K562 treated with DMSO at 1 percent for 4 hours (cell line): Measurements from ENCODE around the gene SETD3. TPM values are rescaled to one million over a fixed set of nuclear protein-coding genes. Genes with fewer than 3 reads are reported as not detected.

Source experiments
- total RNA-seq: library from RNA; unstranded; fragments of 300-600 nt; gene quantifications from 2 replicates; pipeline ENCODE4 v1.2.3, GENCODE V29; 2022; ENCODE audit not compliant: insufficient read depth

SETD3 gene
- 24.7 and 25.9 TPM in 2 replicates for total RNA-seq

GRCh38 chr14:99479906-99480869 lies at the start of gene SETD3:
Gene SETD3 (minus strand): TSS chr14:99480859. CDS start chr14:99465805, 15,054 bp downstream.

GRCh38 chr14:99480917-99481744 lies 472 bp upstream of the SETD3 start, which contains the start of gene CCNK:
Gene CCNK (plus strand): TSS chr14:99481409. CDS start chr14:99492678, 11,269 bp downstream.

Other genes starting within 250 kb of the SETD3 start
- gene BCL11B, start 208.7 kb downstream of the SETD3 start, total RNA-seq: not detected in 2 replicates
- 27.0 and 27.9 TPM in 2 replicates for gene CCNK, start 550 bp upstream of the SETD3 start, total RNA-seq
- 4.4 and 6.1 TPM in 2 replicates for gene CCDC85C, start 123.3 kb upstream of the SETD3 start, total RNA-seq
- gene HHIPL1, start 164.3 kb upstream of the SETD3 start, total RNA-seq: not detected in 2 replicates
- gene CYP46A1, start 203.4 kb upstream of the SETD3 start, total RNA-seq: not detected in 2 replicates